IMR-90 (cell line): Measurements from ENCODE around the gene OR7A10.

Experiments
- CEBPB ChIP-seq: IDR thresholded peaks from 2 replicates; pipeline ENCODE4 v1.6.1; 2012; ENCODE audit warnings: low read depth, low read length, improper control_type of control experiment
- MAFK ChIP-seq: IDR thresholded peaks from 2 replicates; pipeline ENCODE4 v1.6.1; 2012; ENCODE audit warnings: low read depth, low read length, improper control_type of control experiment
- MAZ ChIP-seq: IDR thresholded peaks from 2 replicates; pipeline ENCODE4 v1.6.1; 2012; ENCODE audit warnings: low read depth, mild to moderate bottlenecking, low read length, improper control_type of control experiment, moderate library complexity, borderline replicate concordance
- MXI1 ChIP-seq: IDR thresholded peaks from 2 replicates; pipeline ENCODE4 v1.6.1; 2012; ENCODE audit warnings: low read depth, mild to moderate bottlenecking, low read length, moderate library complexity, borderline replicate concordance
- POLR2A ChIP-seq: IDR thresholded peaks from 2 replicates; pipeline ENCODE4 v1.6.1; 2012; ENCODE audit warnings: mild to moderate bottlenecking, low read depth, low read length
- RAD21 ChIP-seq: IDR thresholded peaks from 2 replicates; pipeline ENCODE4 v1.6.1; 2012; ENCODE audit warnings: low read length, improper control_type of control experiment
- SMC3 ChIP-seq: fragments of 150-350 bp; IDR thresholded peaks from 2 replicates; pipeline ENCODE4 v1.6.1; 2016; ENCODE audit warnings: low read depth, mild to moderate bottlenecking, antibody characterized with exemption, low read length, moderate library complexity
- TF ChIP-seq, protein P1 (sequence below): conservative IDR thresholded peaks from 2 replicates; pipeline ENCODE4 v1.5.1; 2012; ENCODE audit warnings: mild to moderate bottlenecking, low read depth, low read length, improper control_type of control experiment

GRCh38 chr19:14804765-14805164 is 44.0 kb downstream of the OR7A10 start:
- no peak for TF ChIP-seq CEBPB
- TF ChIP-seq, protein P1, sequence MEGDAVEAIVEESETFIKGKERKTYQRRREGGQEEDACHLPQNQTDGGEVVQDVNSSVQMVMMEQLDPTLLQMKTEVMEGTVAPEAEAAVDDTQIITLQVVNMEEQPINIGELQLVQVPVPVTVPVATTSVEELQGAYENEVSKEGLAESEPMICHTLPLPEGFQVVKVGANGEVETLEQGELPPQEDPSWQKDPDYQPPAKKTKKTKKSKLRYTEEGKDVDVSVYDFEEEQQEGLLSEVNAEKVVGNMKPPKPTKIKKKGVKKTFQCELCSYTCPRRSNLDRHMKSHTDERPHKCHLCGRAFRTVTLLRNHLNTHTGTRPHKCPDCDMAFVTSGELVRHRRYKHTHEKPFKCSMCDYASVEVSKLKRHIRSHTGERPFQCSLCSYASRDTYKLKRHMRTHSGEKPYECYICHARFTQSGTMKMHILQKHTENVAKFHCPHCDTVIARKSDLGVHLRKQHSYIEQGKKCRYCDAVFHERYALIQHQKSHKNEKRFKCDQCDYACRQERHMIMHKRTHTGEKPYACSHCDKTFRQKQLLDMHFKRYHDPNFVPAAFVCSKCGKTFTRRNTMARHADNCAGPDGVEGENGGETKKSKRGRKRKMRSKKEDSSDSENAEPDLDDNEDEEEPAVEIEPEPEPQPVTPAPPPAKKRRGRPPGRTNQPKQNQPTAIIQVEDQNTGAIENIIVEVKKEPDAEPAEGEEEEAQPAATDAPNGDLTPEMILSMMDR: no peak
- TF ChIP-seq POLR2A: no peak
- no peak for TF ChIP-seq MAZ
- TF ChIP-seq RAD21: no peak
- TF ChIP-seq MXI1: no peak
- TF ChIP-seq MAFK: no peak
- no peak for TF ChIP-seq SMC3
